Esophagus squamous epithelium (tissue), 4 donors: ENCODE data around the gene MRPS27.

Source experiments
- POLR2A ChIP-seq, 4 donors: fragments of 450-650 bp; IDR thresholded peaks; one replicate each; pipeline ENCODE4 v1.6.1; 2017; ENCODE audit warnings: antibody characterized with exemption in 4 of 4, mild to moderate bottlenecking in 4 of 4, moderate library complexity in 3 of 4
- TF ChIP-seq, protein P1 (sequence below), 6 experiments: fragments of 450-650 bp in 4 of 6; fragments of 200-600 bp in 2 of 6; sonication (generic) in 2 of 6; IDR thresholded peaks; one replicate each; pipeline ENCODE4 v1.5.1; 2016 to 2019; ENCODE audit warnings: antibody characterized with exemption in 6 of 6, mild to moderate bottlenecking in 4 of 6, moderate library complexity in 4 of 6

- TF ChIP-seq, protein P1, sequence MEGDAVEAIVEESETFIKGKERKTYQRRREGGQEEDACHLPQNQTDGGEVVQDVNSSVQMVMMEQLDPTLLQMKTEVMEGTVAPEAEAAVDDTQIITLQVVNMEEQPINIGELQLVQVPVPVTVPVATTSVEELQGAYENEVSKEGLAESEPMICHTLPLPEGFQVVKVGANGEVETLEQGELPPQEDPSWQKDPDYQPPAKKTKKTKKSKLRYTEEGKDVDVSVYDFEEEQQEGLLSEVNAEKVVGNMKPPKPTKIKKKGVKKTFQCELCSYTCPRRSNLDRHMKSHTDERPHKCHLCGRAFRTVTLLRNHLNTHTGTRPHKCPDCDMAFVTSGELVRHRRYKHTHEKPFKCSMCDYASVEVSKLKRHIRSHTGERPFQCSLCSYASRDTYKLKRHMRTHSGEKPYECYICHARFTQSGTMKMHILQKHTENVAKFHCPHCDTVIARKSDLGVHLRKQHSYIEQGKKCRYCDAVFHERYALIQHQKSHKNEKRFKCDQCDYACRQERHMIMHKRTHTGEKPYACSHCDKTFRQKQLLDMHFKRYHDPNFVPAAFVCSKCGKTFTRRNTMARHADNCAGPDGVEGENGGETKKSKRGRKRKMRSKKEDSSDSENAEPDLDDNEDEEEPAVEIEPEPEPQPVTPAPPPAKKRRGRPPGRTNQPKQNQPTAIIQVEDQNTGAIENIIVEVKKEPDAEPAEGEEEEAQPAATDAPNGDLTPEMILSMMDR (IDR thresholded peaks at IDR 0.05), result no peak
- no peak for TF ChIP-seq POLR2A (IDR thresholded peaks at IDR 0.05)
Observed at GRCh38 chr5:72270037-72270436, 50.0 kb downstream of the MRPS27 start.
